ENCODE measurements around the gene FOXJ3.

GRCh38 chr1:42152119-42152518 lies 182.9 kb downstream of the FOXJ3 start:
- TF ChIP-seq TAF1 (IDR thresholded peaks at IDR 0.05; ENCODE audit: low read depth, low read length) (no peak), POLR2A (IDR thresholded peaks at IDR 0.05; ENCODE audit: low read depth, low read length) (no peak), SPI1 (IDR thresholded peaks at IDR 0.05; ENCODE audit: low read depth, low read length) (no peak), POLR2AphosphoS5 (IDR thresholded peaks at IDR 0.05; ENCODE audit: low read depth, low read length) (no peak), POU2F2 (IDR thresholded peaks at IDR 0.05; ENCODE audit: low read depth, low read length) (no peak)
